ENCODE data around the gene TMBIM6.
"Not testable (repeated sequence)": the region's sequence is repeated elsewhere in the genome, so short reads cannot be mapped to it uniquely, and the experiment has no call there.

TMBIM6 gene

DNA sequence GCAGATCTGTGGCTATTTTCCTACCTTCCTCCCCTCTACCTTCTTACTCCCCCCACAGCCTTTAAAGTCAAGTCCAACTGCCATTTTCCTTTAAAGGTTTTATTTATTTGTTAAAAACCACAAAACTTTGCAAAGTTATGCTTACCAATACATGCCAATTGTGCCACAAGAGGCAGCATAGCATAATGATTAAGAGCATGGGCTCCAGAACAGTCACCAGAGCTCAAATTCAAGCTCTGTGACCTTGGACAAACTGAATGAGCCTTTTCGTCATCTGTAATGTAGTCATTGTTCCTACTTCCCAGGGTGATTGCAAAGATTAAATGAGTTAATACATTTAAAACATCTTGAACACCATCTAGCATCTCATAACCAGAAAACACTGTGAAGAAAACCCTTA is 21.1 kb upstream of the TMBIM6 start:
- no peaks in the 10 kb centered on the region for H3K36me3 ChIP-seq (ENCODE audit: control insufficient read depth, insufficient read depth, low read length)
- TF ChIP-seq, protein P1, sequence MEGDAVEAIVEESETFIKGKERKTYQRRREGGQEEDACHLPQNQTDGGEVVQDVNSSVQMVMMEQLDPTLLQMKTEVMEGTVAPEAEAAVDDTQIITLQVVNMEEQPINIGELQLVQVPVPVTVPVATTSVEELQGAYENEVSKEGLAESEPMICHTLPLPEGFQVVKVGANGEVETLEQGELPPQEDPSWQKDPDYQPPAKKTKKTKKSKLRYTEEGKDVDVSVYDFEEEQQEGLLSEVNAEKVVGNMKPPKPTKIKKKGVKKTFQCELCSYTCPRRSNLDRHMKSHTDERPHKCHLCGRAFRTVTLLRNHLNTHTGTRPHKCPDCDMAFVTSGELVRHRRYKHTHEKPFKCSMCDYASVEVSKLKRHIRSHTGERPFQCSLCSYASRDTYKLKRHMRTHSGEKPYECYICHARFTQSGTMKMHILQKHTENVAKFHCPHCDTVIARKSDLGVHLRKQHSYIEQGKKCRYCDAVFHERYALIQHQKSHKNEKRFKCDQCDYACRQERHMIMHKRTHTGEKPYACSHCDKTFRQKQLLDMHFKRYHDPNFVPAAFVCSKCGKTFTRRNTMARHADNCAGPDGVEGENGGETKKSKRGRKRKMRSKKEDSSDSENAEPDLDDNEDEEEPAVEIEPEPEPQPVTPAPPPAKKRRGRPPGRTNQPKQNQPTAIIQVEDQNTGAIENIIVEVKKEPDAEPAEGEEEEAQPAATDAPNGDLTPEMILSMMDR (IDR thresholded peaks at IDR 0.05; ENCODE audit: insufficient read depth, low read length, poor library complexity, severe bottlenecking): peak; percentile 8
- DNase-seq (ENCODE audit: extremely low read depth, insufficient read length): no peak
- H3K27me3 ChIP-seq (replicated peaks; ENCODE audit: control insufficient read depth, insufficient read depth, low read length): no peaks in the 10 kb centered on the region
- H3K4me3 ChIP-seq (replicated peaks; ENCODE audit: low read depth, low read length): no peak overlapping the region

DNA sequence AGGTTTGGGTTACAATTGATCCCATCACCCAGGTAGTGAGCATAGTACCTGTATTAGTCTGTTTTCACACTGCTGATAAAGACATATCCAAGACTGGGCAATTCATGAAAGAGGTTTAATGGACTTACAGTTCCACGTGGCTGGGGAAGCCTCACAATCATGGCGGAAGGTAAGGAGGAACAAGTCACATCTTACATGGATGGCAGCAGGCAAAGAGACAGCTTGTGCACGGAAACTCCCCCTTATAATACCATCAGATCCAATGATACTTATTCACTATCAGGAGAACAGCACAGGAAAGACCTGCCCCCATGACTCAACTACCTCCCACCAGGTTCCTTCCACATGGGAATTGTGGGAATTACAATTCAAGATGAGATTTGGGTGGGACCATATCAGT is 20.0 kb upstream of the TMBIM6 start:
- H3K36me3 ChIP-seq (ENCODE audit: control insufficient read depth, insufficient read depth, low read length); H3K4me3 ChIP-seq (replicated peaks; ENCODE audit: low read depth, low read length); H3K27me3 ChIP-seq (replicated peaks; ENCODE audit: control insufficient read depth, insufficient read depth, low read length); DNase-seq (ENCODE audit: extremely low read depth, insufficient read length): not testable (repeated sequence)

DNA sequence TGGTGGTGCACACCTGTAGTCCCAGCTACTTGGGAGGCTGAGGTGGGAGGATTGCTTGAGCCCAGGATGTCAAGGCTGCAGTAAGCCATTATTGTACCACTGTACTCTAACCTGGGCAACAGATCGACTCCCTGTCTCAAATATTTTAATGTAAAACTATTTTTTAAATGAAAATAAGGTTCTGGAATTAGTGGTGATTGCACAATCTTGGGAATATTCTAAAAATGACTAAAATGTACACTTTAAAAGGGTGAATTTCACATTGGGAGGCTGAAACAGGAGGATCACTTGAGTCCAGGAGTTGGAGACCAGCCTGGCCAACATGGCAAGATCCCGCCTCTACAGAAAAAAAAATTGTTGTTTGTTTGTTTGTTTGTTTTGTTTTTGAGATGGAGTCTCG is 12.9 kb upstream of the TMBIM6 start:
- Histone ChIP-seq H3K27me3 (replicated peaks; ENCODE audit: control insufficient read depth, insufficient read depth, low read length) (no peaks in the 10 kb centered on the region), H3K36me3 (ENCODE audit: control insufficient read depth, insufficient read depth, low read length) (no peaks in the 10 kb centered on the region), H3K4me3 (replicated peaks; ENCODE audit: low read depth, low read length) (no peak overlapping the region)
- no peak for DNase-seq (ENCODE audit: extremely low read depth, insufficient read length)
- TF ChIP-seq, protein P1 (IDR thresholded peaks at IDR 0.05; ENCODE audit: insufficient read depth, low read length, poor library complexity, severe bottlenecking): no peak

DNA sequence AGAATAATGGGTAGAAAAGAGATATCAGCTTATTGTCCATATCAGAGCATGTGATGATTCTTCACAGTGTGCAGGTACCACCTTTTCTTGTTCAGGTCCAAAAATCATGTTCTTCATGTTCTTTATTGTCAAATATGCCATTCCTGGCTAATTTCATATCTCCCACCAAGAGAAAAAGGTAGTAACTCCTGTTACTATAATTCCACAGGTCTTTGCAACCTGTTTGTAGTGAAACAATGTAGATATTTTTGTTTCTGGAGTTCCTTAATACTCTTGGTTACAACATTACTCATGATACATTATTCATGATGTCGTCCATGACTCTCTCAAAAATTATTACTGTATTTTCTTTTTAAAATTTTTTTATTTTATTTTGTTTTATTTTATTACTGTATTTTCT is 11.3 kb upstream of the TMBIM6 start:
- Histone ChIP-seq H3K36me3 (ENCODE audit: control insufficient read depth, insufficient read depth, low read length) (no peaks in the 10 kb centered on the region), H3K27me3 (replicated peaks; ENCODE audit: control insufficient read depth, insufficient read depth, low read length) (no peaks in the 10 kb centered on the region), H3K4me3 (replicated peaks; ENCODE audit: low read depth, low read length) (no peak overlapping the region)
- TF ChIP-seq, protein P1 (IDR thresholded peaks at IDR 0.05; ENCODE audit: insufficient read depth, low read length, poor library complexity, severe bottlenecking): no peak
- no peak for DNase-seq (ENCODE audit: extremely low read depth, insufficient read length)

DNA sequence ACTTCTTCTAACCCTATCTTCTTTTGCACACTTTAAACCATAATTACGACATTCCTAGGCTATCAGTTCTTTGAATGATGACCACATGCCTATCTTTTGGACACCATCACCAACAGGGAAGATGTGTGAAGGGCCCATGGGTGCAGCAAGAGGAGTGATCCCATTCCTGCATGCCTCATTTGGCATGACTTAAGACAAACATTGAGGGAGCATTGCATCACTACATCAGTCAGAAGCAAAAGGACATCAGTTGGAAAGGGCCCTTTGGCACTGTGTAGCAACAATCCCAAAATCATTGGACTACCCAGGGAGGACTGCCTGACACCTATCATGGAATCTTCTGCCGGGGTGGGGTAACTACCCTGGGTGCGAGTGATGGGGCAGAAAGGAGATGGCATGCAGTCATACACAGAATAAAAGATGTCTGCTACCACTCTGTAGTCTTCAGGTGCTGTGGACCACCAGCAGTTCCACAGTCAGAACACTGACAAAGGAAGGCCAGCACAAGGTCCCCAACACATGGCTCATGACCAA is 10.7 kb upstream of the TMBIM6 start:
- H3K4me3 ChIP-seq (replicated peaks; ENCODE audit: low read depth, low read length): no peak overlapping the region
- no peak for DNase-seq (ENCODE audit: extremely low read depth, insufficient read length)
- H3K27me3 ChIP-seq (replicated peaks; ENCODE audit: control insufficient read depth, insufficient read depth, low read length): no peaks in the 10 kb centered on the region
- H3K36me3 ChIP-seq (ENCODE audit: control insufficient read depth, insufficient read depth, low read length): no peaks in the 10 kb centered on the region
- TF ChIP-seq, protein P1 (IDR thresholded peaks at IDR 0.05; ENCODE audit: insufficient read depth, low read length, poor library complexity, severe bottlenecking): no peak

DNA sequence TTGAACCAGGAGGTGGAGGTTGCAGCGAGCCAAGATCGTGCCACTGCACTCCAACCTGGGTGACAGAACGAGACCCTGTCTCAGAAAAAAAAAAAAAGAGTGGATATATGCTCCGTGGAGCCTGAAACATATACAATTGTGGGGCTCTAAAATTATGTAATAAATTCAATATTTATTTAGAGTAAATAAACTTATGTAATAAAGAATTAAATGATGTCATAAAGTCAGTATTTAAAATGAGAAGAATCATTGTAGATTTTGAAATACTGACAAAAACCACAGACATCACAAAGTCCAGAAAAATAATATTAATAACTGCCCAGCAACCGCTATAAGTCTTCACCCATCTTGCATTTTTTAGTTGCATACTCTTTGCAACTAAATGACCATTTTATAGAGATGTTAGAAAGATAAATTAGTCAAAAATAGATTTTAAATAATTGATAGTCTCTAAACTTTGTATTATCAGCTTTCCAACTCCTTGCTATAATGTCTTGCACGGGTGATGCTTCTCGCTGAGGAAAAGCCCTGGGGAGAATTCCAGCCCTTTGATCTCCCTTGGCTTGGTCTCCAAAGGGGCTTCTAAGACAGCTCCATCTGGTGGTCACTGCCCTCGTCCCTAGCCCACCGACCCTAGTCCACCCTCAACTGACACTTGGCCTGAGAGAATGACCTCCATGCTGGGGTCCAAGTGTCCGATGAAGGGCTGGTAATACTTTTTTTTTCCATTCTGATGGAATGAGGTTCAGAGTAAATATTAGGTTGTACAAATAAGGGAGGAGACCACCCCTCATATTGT is 7.9 kb upstream of the TMBIM6 start:
- no peak for DNase-seq (ENCODE audit: extremely low read depth, insufficient read length)
- Histone ChIP-seq H3K36me3 (ENCODE audit: control insufficient read depth, insufficient read depth, low read length) (no peaks in the 10 kb centered on the region), H3K27me3 (replicated peaks; ENCODE audit: control insufficient read depth, insufficient read depth, low read length) (no peaks in the 10 kb centered on the region), H3K4me3 (replicated peaks; ENCODE audit: low read depth, low read length) (no peak overlapping the region)
- TF ChIP-seq, protein P1 (IDR thresholded peaks at IDR 0.05; ENCODE audit: insufficient read depth, low read length, poor library complexity, severe bottlenecking): no peak

DNA sequence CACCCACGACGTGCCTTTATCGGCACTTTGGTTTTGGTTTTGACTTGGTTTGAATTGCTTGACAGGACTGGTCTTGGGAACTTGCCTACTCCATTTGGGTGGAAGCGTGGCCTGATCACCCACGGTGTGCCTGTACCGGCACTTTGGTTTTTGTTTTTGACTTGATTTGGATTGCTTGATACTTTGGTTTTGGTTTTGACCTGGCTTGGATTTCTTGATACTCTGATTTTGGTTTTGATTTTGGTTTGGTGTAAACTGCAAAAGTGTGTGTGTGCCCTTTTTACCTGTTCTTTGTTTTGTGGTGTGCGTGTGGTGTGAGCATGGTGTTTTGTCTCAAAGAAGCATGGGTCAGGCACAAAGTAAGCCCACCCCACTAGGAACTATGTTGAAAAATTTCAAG is 6.5 kb upstream of the TMBIM6 start:
- not testable (repeated sequence) for H3K4me3 ChIP-seq (replicated peaks; ENCODE audit: low read depth, low read length); H3K27me3 ChIP-seq (replicated peaks; ENCODE audit: control insufficient read depth, insufficient read depth, low read length); DNase-seq (ENCODE audit: extremely low read depth, insufficient read length); H3K36me3 ChIP-seq (ENCODE audit: control insufficient read depth, insufficient read depth, low read length)

DNA sequence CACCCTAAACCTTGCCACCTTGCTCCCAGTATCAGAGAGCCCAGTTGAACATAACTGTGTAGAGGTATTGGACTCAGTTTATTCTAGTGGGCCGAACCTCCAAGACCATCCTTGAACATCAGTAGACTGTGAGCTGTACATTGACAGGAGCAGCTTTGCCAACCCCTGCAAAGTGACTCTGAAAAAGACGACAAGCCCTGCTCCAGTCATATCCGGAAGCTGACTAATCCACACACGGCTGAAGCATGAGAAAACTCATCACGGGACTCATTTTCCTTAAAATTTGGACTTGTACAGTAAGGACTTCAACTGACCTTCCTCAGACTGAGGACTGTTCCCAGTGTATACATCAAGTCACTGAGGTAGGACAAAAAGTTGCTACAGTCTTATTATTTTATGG is 2.6 kb upstream of the TMBIM6 start:
- H3K4me3 ChIP-seq (replicated peaks; ENCODE audit: low read depth, low read length); H3K27me3 ChIP-seq (replicated peaks; ENCODE audit: control insufficient read depth, insufficient read depth, low read length); H3K36me3 ChIP-seq (ENCODE audit: control insufficient read depth, insufficient read depth, low read length); DNase-seq (ENCODE audit: extremely low read depth, insufficient read length): not testable (repeated sequence)

DNA sequence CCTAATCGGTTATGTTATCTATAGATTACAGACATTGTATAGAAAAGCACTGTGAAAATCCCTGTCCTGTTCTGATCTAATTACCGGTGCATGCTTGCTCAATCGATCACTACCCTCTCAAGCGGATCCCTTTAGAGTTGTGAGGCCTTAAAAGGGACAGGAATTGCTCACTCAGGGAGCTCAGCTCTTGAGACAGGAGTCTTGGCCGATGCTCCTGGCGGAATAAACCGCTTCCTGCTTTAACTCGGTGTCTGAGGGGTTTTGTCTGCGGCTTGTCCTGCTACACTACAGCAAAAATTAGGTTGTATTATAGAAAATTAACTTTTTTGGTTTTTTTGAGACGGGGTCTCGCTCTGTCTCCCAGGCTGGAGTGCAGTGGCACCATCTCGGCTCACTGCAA is 1.1 kb upstream of the TMBIM6 start:
- not testable (repeated sequence) for H3K36me3 ChIP-seq (ENCODE audit: control insufficient read depth, insufficient read depth, low read length); DNase-seq (ENCODE audit: extremely low read depth, insufficient read length); H3K27me3 ChIP-seq (replicated peaks; ENCODE audit: control insufficient read depth, insufficient read depth, low read length); H3K4me3 ChIP-seq (replicated peaks; ENCODE audit: low read depth, low read length)
